ENCODE results near the gene HDGFL3.
"Not testable (repeated sequence)": the region's sequence is repeated elsewhere in the genome, so short reads cannot be mapped to it uniquely, and the experiment has no call there.

HDGFL3 gene

DNA sequence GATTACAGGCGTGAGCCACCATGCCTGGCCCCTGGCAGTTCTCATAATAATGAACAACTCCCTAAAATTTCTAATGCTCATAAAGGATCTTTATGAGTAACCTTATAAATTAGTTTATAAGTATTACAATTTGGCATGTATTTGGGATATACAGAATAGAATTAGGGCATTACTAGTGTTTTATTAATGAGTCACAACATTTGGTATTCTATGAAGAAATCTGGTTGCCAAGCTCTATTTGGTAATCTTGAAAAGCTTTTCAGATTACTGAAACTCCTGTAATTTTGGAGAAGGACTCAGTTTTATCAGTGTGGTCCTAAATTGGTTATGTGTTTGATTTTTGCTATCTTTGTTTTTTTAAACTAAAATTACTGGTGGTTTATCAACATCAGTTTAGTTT lies 54.3 kb downstream of the HDGFL3 start:
- Histone ChIP-seq H3K27ac (ENCODE audit: low read depth, low read length) (no peak overlapping the region), H3K4me3 (ENCODE audit: low read depth in 1 of 2, low read length in 2 of 2) (no peak overlapping the region), H3K36me3 (ENCODE audit: control insufficient read depth in 1 of 2, insufficient read depth in 2 of 2, low read length in 2 of 2) (no peaks in the 10 kb centered on the region), H3K9me3 (ENCODE audit: control insufficient read depth in 1 of 2, low read length in 2 of 2) (no peaks in the 10 kb centered on the region), H3K9ac (ENCODE audit: low read depth in 1 of 2, low read length in 2 of 2) (no peak overlapping the region), H3K27me3 (ENCODE audit: control insufficient read depth in 1 of 2, insufficient read depth in 2 of 2, low read length in 2 of 2) (no peaks in the 10 kb centered on the region), H3K4me1 (ENCODE audit: control insufficient read depth in 1 of 2, insufficient read depth in 2 of 2, low read length in 2 of 2) (no peaks in the 10 kb centered on the region)

DNA sequence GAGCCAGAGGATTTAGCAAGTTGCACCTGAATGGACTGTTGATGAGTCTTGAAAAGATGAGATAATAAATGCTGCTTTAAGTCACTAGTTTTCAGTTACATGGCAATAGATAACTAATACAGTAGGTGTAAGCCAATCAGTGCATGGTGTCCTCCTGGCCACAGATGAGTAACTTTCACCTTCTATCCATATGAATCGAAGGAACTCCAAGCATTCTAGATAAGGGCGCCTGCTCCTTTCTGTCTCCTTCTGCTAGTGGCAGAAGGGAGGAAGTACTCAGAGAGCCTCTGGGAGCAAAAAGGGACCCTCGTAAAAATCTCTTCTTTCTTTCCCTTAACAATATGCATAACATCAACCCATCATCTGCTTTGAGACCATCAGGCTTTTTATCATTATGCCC lies 62.9 kb downstream of the HDGFL3 start:
- Histone ChIP-seq H3K27ac (ENCODE audit: low read depth, low read length) (no peak overlapping the region), H3K9ac (ENCODE audit: low read depth in 1 of 2, low read length in 2 of 2) (no peak overlapping the region), H3K9me3 (ENCODE audit: control insufficient read depth in 1 of 2, low read length in 2 of 2) (no peaks in the 10 kb centered on the region), H3K4me1 (ENCODE audit: control insufficient read depth in 1 of 2, insufficient read depth in 2 of 2, low read length in 2 of 2) (no peaks in the 10 kb centered on the region), H3K4me3 (ENCODE audit: low read depth in 1 of 2, low read length in 2 of 2) (no peak overlapping the region), H3K36me3 (ENCODE audit: control insufficient read depth in 1 of 2, insufficient read depth in 2 of 2, low read length in 2 of 2) (no peaks in the 10 kb centered on the region), H3K27me3 (ENCODE audit: control insufficient read depth in 1 of 2, insufficient read depth in 2 of 2, low read length in 2 of 2) (no peaks in the 10 kb centered on the region)

DNA sequence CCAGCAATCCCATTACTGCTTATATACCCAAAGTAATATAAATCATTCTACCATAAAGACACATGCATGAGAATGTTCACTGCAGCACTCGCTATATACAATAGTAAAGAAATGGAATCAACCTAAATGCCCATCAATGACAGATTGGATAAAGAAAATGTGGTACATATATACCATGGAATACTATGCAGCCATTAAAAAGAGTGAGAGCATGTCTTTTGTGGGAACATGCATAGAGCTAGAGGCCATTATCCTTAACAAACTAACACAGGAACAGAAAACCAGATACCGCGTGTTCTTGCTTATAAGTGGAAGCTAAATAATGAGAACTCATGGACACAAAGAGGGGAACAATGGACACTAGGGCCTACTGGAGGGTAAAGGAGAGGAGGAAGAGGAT lies 65.5 kb downstream of the HDGFL3 start:
- not testable (repeated sequence) for H3K27ac ChIP-seq (ENCODE audit: low read depth, low read length); H3K27me3 ChIP-seq (ENCODE audit: control insufficient read depth in 1 of 2, insufficient read depth in 2 of 2, low read length in 2 of 2); H3K4me3 ChIP-seq (ENCODE audit: low read depth in 1 of 2, low read length in 2 of 2); H3K9me3 ChIP-seq (ENCODE audit: control insufficient read depth in 1 of 2, low read length in 2 of 2); H3K9ac ChIP-seq (ENCODE audit: low read depth in 1 of 2, low read length in 2 of 2); H3K36me3 ChIP-seq (ENCODE audit: control insufficient read depth in 1 of 2, insufficient read depth in 2 of 2, low read length in 2 of 2); H3K4me1 ChIP-seq (ENCODE audit: control insufficient read depth in 1 of 2, insufficient read depth in 2 of 2, low read length in 2 of 2)

DNA sequence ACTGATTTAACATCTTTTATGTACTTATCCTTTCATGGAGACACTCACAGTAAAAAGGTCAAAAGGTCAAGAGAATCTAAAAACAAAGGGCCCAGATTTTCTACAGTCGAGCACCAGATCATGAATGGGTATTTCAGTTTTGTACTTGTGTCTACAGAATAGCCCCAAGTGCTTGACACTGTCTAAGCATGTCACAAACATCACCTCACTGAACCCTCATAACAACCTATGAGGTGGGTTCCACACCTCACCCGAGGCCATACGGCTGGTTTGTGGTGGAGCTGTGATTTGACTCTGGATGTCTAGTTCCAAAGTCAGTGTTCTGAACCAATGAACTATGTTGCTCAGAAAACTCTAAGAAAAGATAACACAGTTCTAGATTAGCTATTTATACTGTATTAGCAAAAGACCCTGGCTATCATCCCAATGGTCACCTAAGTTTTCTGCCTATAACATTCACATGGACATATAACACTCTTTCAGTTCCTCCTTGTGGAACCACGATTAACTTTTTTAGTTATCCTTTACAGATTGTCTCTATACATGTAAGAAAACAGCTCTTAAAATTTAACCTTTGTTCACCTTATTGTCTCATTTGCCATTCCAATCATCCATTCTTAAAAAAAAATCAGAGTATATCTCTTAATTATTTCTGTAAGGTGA lies 74.6 kb downstream of the HDGFL3 start:
- Histone ChIP-seq H3K9me3 (ENCODE audit: control insufficient read depth in 1 of 2, low read length in 2 of 2) (no peaks in the 10 kb centered on the region), H3K4me3 (ENCODE audit: low read depth in 1 of 2, low read length in 2 of 2) (no peak overlapping the region), H3K27ac (ENCODE audit: low read depth, low read length) (no peak overlapping the region), H3K36me3 (ENCODE audit: control insufficient read depth in 1 of 2, insufficient read depth in 2 of 2, low read length in 2 of 2) (no peaks in the 10 kb centered on the region), H3K9ac (ENCODE audit: low read depth in 1 of 2, low read length in 2 of 2) (no peak overlapping the region), H3K27me3 (ENCODE audit: control insufficient read depth in 1 of 2, insufficient read depth in 2 of 2, low read length in 2 of 2) (no peaks in the 10 kb centered on the region), H3K4me1 (ENCODE audit: control insufficient read depth in 1 of 2, insufficient read depth in 2 of 2, low read length in 2 of 2) (no peaks in the 10 kb centered on the region)

DNA sequence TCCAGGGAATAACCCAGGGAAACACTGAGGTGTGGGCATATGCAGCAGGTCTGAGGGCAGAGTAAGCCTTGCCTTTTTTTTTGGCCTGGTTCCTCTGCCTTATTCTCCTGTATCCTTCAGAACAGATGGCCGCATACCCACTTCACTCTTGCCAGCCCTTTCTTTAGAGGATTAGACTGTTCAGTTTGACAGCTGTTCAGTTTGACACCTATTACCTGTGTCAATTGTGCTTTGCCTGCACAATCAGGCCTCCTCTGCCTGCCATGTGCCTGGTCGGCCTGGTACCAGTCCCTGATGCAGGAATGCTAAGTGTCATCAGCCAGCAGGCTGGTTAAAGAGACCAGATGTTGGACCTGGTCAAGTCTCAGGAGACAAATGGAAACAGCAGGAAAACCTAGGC lies 77.8 kb downstream of the HDGFL3 start:
- no peak overlapping the region for H3K9ac ChIP-seq (ENCODE audit: low read depth in 1 of 2, low read length in 2 of 2)
- H3K27me3 ChIP-seq (ENCODE audit: control insufficient read depth in 1 of 2, insufficient read depth in 2 of 2, low read length in 2 of 2) = no peaks in the 10 kb centered on the region
- H3K36me3 ChIP-seq (ENCODE audit: control insufficient read depth in 1 of 2, insufficient read depth in 2 of 2, low read length in 2 of 2) = no peaks in the 10 kb centered on the region
- H3K4me3 ChIP-seq (ENCODE audit: low read depth in 1 of 2, low read length in 2 of 2) = no peak overlapping the region
- H3K4me1 ChIP-seq (ENCODE audit: control insufficient read depth in 1 of 2, insufficient read depth in 2 of 2, low read length in 2 of 2) = no peaks in the 10 kb centered on the region
- H3K9me3 ChIP-seq (ENCODE audit: control insufficient read depth in 1 of 2, low read length in 2 of 2) = no peaks in the 10 kb centered on the region
- H3K27ac ChIP-seq (ENCODE audit: low read depth, low read length) = no peak overlapping the region

DNA sequence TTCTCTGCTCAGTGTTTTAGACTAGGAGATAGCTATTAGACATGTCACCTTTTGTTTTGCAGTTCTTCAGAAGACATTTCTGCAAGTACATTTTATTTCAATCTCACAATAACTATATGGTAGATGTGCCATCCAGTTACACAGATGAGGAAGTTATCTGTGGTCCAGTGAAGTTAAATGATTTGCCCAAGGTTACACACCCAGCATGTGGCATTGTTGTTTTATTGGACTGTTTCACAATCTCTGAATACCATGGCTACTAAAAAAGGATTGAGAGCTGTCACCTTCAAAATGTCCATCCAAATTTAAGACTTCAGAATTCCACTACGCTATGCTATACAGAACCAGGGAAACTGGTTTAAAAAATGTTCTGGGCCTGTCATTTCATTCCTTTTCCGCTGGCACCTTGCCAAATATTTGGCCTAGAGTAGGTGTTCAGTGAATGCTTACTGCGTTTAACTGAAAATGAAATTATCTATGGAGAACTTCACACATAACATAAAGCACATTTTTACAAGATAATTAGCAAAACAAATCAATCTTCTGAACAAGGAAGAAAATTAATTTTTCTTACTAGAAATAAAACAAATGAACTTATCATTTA lies 80.0 kb downstream of the HDGFL3 start:
- H3K4me1 ChIP-seq (ENCODE audit: control insufficient read depth in 1 of 2, insufficient read depth in 2 of 2, low read length in 2 of 2) = no peaks in the 10 kb centered on the region
- no peaks in the 10 kb centered on the region for H3K9me3 ChIP-seq (ENCODE audit: control insufficient read depth in 1 of 2, low read length in 2 of 2)
- H3K27me3 ChIP-seq (ENCODE audit: control insufficient read depth in 1 of 2, insufficient read depth in 2 of 2, low read length in 2 of 2) = no peaks in the 10 kb centered on the region
- no peaks in the 10 kb centered on the region for H3K36me3 ChIP-seq (ENCODE audit: control insufficient read depth in 1 of 2, insufficient read depth in 2 of 2, low read length in 2 of 2)
- no peak overlapping the region for H3K4me3 ChIP-seq (ENCODE audit: low read depth in 1 of 2, low read length in 2 of 2)
- no peak overlapping the region for H3K9ac ChIP-seq (ENCODE audit: low read depth in 1 of 2, low read length in 2 of 2)
- no peak overlapping the region for H3K27ac ChIP-seq (ENCODE audit: low read depth, low read length)

DNA sequence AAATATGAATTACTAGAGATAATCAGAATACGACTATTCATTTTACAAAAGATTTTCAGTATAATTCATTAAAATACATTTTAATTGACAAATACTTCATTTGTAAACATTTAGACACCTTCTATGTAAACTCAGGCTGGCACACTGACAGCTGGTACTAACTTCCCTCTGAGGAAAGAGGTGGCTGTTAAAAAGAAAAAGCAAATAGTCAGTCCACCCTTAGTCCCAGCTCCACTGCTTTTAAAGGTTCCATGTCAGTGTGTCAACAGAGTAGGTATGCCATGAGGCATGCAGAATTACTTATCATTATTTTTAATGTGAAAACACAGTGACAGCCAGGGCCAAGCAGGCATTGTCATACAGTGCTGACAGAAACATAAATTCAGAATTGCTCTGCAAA lies 84.1 kb downstream of the HDGFL3 start:
- Histone ChIP-seq H3K27me3 (ENCODE audit: control insufficient read depth in 1 of 2, insufficient read depth in 2 of 2, low read length in 2 of 2) (no peaks in the 10 kb centered on the region), H3K36me3 (ENCODE audit: control insufficient read depth in 1 of 2, insufficient read depth in 2 of 2, low read length in 2 of 2) (no peaks in the 10 kb centered on the region), H3K9me3 (ENCODE audit: control insufficient read depth in 1 of 2, low read length in 2 of 2) (no peaks in the 10 kb centered on the region), H3K9ac (ENCODE audit: low read depth in 1 of 2, low read length in 2 of 2) (no peak overlapping the region), H3K27ac (ENCODE audit: low read depth, low read length) (no peak overlapping the region), H3K4me1 (ENCODE audit: control insufficient read depth in 1 of 2, insufficient read depth in 2 of 2, low read length in 2 of 2) (no peaks in the 10 kb centered on the region), H3K4me3 (ENCODE audit: low read depth in 1 of 2, low read length in 2 of 2) (no peak overlapping the region)

DNA sequence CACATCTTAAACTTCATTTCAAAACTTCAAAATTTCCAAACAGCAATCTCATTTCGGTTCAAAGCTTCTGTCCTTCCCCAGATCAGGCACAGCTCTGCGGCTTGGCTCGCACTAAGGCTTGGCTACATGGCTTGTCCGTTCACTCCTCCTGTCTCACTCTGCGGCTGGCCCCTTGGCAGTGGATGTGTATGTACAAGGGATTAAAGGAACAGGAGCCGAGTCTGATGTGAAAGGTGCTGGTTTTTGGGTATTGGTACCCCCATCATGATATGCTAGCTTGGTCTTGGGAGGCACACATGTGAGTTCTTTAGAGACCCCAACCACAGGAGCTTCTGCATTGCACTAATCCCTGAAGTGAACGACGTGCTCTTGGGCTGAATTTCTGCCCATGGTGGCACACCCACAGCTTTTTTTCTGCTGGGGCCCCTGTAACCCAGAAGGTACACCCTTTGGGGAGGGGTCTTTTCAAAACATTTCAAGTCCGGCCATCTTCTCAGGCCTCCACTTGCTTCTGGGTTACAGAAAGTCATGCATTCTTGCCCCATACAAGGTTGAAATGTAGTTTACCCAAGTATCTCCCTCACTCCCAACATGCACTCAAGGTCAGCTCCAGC lies 87.5 kb downstream of the HDGFL3 start:
- no peak overlapping the region for H3K27ac ChIP-seq (ENCODE audit: low read depth, low read length)
- no peaks in the 10 kb centered on the region for H3K9me3 ChIP-seq (ENCODE audit: control insufficient read depth in 1 of 2, low read length in 2 of 2)
- no peaks in the 10 kb centered on the region for H3K27me3 ChIP-seq (ENCODE audit: control insufficient read depth in 1 of 2, insufficient read depth in 2 of 2, low read length in 2 of 2)
- H3K9ac ChIP-seq (ENCODE audit: low read depth in 1 of 2, low read length in 2 of 2) = no peak overlapping the region
- peaks cover 0 to 4% of the 10 kb centered on the region in 2 donors for H3K36me3 ChIP-seq (ENCODE audit: control insufficient read depth in 1 of 2, insufficient read depth in 2 of 2, low read length in 2 of 2)
- no peaks in the 10 kb centered on the region for H3K4me1 ChIP-seq (ENCODE audit: control insufficient read depth in 1 of 2, insufficient read depth in 2 of 2, low read length in 2 of 2)
- no peak overlapping the region for H3K4me3 ChIP-seq (ENCODE audit: low read depth in 1 of 2, low read length in 2 of 2)

GRCh38 chr15:83118968-83119367 lies 88.7 kb downstream of the HDGFL3 start:
- H3K9ac ChIP-seq (ENCODE audit: low read depth in 1 of 2, low read length in 2 of 2) = no peak overlapping the region
- peaks cover 0 to 4% of the 10 kb centered on the region in 2 donors for H3K36me3 ChIP-seq (ENCODE audit: control insufficient read depth in 1 of 2, insufficient read depth in 2 of 2, low read length in 2 of 2)
- no peak overlapping the region for H3K27ac ChIP-seq (ENCODE audit: low read depth, low read length)
- H3K4me1 ChIP-seq (ENCODE audit: control insufficient read depth in 1 of 2, insufficient read depth in 2 of 2, low read length in 2 of 2) = no peaks in the 10 kb centered on the region
- no peaks in the 10 kb centered on the region for H3K27me3 ChIP-seq (ENCODE audit: control insufficient read depth in 1 of 2, insufficient read depth in 2 of 2, low read length in 2 of 2)
- no peak overlapping the region for H3K4me3 ChIP-seq (ENCODE audit: low read depth in 1 of 2, low read length in 2 of 2)
- H3K9me3 ChIP-seq (ENCODE audit: control insufficient read depth in 1 of 2, low read length in 2 of 2) = no peaks in the 10 kb centered on the region

- H3K9ac ChIP-seq (ENCODE audit: low read depth in 1 of 2, low read length in 2 of 2) = no peak overlapping the region
- no peaks in the 10 kb centered on the region for H3K4me1 ChIP-seq (ENCODE audit: control insufficient read depth in 1 of 2, insufficient read depth in 2 of 2, low read length in 2 of 2)
- no peaks in the 10 kb centered on the region for H3K9me3 ChIP-seq (ENCODE audit: control insufficient read depth in 1 of 2, low read length in 2 of 2)
- H3K36me3 ChIP-seq (ENCODE audit: control insufficient read depth in 1 of 2, insufficient read depth in 2 of 2, low read length in 2 of 2) = peaks cover 0 to 4% of the 10 kb centered on the region in 2 donors
- no peak overlapping the region for H3K27ac ChIP-seq (ENCODE audit: low read depth, low read length)
- no peak overlapping the region for H3K4me3 ChIP-seq (ENCODE audit: low read depth in 1 of 2, low read length in 2 of 2)
- no peaks in the 10 kb centered on the region for H3K27me3 ChIP-seq (ENCODE audit: control insufficient read depth in 1 of 2, insufficient read depth in 2 of 2, low read length in 2 of 2)
Measured at GRCh38 chr15:83118291-83118827, 89.3 kb downstream of the HDGFL3 start.
